Peyer's patch (tissue), 4 donors: ENCODE results near the gene INAFM2.

Experiments
- POLR2A ChIP-seq, 2 donors: fragments of 450-650 bp; IDR thresholded peaks; one replicate each; pipeline ENCODE4 v1.5.1; 2017; ENCODE audit warnings: antibody characterized with exemption in 2 of 2, mild to moderate bottlenecking in 2 of 2, moderate library complexity in 2 of 2
- TF ChIP-seq, protein P1 (sequence below), 6 experiments: fragments of 450-650 bp in 4 of 6; fragments of 200-600 bp in 2 of 6; sonication (generic) in 1 of 6; IDR thresholded peaks; one replicate each; pipeline ENCODE4 v1.5.1; 2017 to 2019; ENCODE audit warnings: antibody characterized with exemption in 6 of 6, mild to moderate bottlenecking in 3 of 6, moderate library complexity in 1 of 6

DNA sequence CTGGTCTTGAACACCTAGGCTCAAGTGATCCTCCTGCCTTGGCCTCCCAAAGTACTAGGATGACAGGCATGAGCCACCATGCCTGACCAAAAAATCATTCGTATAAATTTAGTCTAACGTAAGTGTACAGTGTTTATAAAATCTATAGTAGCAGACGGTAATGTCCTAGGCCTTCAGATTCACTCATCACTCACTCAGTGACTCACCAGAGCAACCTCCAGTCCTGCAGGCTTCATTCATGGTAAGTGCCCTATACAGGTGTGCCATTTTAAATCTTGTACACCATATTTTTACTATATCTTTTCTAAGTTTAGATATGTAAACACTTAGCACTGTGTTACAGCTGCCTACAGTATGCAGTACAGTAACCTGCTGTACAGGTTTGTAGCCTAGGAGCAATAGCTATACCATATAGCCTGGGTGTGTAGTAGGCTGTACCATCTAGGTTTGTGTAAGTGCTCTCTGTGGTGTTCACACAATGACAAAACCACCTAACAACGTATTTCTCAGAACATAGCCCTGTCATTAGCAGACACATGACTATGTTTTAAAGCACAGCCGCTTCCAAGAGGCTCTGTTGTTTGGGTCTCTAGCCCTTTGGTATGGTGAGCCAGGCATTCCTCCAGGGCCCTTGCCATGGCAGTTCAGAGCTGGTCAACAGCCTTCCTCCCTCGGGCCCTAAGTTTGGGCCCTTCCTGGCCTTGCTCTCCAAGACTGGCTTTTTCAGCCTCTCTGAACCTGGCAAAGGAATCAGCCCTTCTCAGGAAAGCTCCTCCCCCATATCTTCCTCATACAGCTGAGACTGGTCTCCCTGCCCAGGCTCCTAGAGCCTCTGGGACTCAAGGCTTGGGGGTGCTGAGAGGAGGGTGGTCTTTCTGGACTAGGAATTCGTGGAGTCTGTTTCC lies 19.2 kb downstream of the INAFM2 start:
- TF ChIP-seq, protein P1, sequence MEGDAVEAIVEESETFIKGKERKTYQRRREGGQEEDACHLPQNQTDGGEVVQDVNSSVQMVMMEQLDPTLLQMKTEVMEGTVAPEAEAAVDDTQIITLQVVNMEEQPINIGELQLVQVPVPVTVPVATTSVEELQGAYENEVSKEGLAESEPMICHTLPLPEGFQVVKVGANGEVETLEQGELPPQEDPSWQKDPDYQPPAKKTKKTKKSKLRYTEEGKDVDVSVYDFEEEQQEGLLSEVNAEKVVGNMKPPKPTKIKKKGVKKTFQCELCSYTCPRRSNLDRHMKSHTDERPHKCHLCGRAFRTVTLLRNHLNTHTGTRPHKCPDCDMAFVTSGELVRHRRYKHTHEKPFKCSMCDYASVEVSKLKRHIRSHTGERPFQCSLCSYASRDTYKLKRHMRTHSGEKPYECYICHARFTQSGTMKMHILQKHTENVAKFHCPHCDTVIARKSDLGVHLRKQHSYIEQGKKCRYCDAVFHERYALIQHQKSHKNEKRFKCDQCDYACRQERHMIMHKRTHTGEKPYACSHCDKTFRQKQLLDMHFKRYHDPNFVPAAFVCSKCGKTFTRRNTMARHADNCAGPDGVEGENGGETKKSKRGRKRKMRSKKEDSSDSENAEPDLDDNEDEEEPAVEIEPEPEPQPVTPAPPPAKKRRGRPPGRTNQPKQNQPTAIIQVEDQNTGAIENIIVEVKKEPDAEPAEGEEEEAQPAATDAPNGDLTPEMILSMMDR (IDR thresholded peaks at IDR 0.05) = no peak
- no peak for TF ChIP-seq POLR2A (IDR thresholded peaks at IDR 0.05)
